ENCODE results near the gene APCDD1L.
"Not testable (repeated sequence)": the region's sequence is repeated elsewhere in the genome, so short reads cannot be mapped to it uniquely, and the experiment has no call there.

APCDD1L gene

DNA sequence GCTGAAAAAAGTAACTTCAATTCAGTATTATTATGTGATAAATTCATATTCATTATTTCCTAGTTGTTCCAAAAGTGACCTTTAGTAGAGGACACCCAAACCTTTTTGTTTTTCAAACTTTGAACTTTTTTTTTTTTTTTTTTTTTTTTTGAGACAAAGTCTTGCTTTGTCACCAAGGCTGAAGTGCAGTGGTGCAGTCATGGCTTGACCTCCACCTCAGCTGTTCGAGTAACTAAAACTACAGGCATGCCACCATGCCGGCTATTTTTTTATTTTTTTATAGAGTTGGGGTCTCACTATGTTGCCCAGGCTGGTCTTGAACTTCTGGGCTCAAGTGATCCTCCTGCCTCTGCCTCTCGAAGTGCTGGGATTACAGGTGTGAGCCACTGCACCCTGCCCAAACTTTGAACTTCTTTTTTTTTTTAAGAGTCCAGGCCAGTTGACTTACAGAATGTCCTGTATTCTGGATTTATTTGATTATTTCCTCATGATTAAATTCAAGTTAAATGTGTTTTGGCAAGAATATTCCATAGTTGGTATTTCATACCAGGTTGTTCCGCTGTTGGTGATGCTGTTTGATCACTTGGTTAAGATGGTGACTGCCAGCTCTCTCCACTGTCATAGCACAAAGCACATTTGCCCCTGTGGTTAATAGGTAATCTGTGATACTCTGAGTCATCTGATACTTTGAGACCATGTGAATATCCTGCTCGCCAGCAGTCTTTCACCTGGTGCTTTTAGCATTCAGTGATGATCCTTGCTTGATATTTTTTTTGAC is 78.1 kb downstream of the APCDD1L start:
- peak; percentile 74 for DNase-seq

DNA sequence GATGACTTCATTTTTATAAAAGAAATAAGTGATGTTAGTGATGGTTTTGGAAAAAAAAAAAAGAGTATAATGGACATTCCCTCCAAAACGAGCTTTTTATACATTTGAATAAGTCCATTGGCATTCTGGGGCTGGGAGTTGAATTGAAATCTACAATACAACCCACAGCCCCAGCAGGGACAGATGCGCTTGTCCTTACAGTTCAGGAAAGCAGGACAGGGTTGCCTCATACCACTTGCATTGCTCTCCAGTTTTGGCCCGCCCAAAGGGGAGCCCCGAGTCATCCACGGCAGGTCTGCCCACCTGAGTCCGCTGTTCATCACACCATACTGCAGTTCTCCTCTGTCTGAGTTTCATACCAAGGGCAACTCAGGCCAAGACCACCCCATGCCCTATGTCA is 80.0 kb downstream of the APCDD1L start:
- no peak for DNase-seq

DNA sequence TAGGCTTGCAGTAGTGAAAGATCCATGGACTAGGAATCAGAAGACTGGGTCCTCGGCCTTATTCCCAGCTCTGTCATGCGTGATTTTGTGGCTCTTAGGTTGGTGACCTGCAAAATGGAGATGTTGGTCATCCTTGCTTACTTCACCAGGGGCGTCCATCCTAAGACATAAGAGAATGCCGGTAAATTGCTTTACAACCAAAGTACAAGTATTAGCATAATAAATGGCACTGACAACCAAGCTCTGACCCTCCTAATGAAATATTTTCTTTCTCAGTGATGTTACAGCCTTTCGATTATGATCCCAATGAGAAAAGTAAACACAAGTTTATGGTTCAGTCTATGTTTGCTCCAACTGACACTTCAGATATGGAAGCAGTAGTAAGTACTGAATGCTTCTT is 80.9 kb downstream of the APCDD1L start:
- DNase-seq: no peak

DNA sequence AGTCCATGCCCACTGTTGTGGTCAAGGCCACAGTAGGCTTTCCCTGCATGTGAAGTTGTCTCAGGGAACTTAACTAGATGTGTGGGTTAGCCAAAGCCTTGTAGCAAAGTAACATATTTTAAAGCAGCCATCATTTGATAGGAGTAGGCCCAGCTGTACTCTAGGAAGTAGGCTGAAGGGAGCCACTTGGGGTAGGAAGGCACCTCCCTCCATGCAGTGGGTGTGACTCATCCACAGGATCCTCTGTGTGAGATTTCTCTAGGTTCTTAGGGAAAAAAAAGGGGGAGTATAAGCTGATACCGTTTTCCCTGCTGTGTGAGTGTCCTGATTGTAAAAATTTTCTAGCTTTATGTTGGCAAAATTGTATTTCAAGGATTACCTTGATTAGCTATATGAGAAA is 81.4 kb downstream of the APCDD1L start:
- DNase-seq: peak; percentile 5

DNA sequence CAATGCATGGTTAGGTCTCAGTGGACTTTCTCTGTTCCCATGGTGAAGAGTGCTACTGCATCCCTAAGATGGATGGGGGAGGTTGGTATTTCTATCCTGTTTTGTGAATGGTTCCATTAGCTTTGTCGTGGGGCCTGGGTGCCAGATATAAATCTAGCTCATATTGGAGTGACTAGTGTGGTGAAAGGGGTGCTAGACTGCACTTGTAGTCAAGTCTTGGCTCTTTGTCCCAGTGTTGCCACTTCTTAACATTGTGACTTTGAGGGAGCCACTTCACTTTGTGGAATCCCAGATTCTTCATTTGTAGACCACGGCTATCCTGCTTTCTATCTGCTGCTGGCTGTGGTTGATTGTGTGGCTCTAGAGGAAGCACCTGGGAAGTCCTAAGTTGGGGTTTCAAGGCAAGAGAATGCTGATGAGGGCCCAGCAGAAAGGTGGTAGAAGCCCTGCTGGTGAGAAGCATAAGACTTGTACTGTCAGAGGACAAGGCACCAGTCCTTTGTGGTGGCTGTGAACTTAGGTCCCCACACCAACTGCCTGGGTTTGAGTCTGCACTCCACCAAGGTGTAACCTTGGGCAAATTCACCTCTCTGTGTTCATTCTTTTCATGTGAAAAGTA is 82.1 kb downstream of the APCDD1L start:
- no peak for DNase-seq

DNA sequence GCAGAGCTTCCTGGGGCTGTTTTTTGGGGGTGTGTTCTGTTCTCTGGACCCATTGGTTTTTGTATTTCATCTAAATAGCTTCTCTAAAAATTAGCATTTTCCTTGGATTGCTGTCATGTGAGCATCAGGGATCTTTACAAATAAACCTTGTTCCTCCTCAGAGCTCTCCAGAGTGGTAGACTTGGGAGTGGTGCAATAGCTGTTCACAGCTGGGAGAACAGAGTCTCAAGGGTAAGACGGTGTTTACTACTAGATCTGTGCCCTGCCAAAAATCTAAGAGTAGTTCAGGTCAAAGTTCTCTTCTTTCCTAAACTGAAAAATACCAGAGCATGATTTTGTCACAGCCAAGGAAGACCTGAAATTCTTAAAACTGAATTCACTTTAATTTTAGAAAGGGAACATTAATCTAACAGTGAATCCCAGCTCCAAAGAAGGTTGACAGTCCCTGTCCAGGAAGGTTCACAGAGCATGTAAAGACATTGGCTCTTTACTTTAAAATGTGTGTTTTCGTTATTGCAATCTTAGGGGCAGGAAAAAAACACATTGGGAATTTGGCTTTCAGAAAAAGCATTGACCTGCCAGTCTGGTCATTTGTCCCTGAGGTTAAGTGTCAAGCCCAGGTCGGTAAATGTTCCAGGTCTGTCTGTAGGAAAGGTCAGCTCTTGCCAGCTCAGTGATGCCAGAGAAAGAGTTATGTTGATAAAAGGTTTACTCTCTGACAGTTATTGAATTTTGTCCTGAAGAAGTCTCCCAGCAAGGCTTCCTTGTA is 82.8 kb downstream of the APCDD1L start:
- DNase-seq: no peak

DNA sequence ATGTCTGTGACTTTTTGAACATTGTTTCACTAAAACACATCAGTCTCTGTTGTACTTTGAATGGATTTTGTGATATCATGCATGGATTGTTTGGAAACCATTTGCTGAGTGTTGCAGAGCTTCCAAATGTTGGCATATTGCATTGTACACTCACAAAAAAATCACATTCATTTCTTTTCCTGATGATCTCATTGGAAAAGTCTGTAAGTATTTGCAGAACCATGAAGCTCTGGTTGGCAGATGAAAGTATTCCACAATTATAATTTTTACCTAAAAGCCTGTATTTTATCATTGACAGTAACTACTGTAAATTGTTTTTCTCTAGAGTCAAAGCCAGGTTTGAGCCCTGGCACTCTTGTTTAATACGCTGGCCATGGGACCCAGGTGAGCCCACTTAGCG is 84.1 kb downstream of the APCDD1L start:
- no peak for DNase-seq

DNA sequence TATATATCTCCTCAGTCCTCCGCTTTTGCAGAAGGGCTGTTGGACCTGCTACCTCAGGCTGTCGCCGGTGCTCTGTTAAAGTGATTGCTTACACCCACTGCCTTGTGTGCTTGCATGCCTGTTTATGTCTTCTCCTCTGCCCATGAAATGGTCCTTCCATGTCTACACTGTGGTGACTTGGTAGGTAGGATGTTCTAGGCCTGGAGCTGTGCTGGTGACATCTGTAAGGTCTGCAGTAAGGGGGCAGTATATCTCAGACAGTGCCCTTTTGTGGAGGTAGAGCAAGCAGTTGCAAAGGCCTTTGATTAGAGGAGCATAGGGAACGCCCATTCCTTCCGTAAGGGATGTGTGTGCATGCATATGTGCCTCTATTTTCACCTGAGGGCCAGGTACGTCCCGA is 85.9 kb downstream of the APCDD1L start:
- DNase-seq: no peak

DNA sequence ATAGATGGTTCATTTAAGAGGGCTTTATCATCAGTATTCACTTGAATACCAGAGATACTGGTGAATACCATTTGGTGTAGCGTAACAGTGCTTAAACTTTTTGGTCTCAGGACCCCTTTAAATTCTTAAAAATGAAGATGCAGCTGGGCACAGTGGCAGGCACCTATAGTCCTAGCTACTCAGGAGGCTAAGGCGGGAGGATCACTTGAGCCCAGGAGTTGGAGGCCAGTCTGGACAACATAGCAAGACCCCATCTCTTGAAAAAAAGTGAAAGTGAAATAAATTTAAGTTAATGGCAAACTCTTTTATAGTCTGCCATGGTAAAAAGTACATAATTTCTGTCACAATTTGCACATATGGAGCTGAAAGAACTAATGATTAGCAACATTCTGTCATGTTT is 86.8 kb downstream of the APCDD1L start:
- no peak for DNase-seq

DNA sequence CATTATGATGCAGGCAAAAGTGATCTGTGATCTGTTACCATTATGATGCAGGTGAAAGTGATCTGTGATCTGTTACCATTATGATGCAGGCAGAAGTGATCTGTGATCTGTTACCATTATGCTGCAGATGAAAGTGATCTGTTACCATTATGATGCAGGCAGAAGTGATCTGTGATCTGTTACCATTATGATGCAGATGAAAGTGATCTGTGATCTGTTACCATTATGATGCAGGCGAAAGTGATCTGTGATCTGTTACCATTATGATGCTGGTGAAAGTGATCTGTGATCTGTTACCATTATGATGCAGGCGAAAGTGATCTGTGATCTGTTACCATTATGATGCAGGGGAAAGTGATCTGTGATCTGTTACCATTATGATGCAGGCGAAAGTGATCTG is 87.6 kb downstream of the APCDD1L start:
- DNase-seq: not testable (repeated sequence)

DNA sequence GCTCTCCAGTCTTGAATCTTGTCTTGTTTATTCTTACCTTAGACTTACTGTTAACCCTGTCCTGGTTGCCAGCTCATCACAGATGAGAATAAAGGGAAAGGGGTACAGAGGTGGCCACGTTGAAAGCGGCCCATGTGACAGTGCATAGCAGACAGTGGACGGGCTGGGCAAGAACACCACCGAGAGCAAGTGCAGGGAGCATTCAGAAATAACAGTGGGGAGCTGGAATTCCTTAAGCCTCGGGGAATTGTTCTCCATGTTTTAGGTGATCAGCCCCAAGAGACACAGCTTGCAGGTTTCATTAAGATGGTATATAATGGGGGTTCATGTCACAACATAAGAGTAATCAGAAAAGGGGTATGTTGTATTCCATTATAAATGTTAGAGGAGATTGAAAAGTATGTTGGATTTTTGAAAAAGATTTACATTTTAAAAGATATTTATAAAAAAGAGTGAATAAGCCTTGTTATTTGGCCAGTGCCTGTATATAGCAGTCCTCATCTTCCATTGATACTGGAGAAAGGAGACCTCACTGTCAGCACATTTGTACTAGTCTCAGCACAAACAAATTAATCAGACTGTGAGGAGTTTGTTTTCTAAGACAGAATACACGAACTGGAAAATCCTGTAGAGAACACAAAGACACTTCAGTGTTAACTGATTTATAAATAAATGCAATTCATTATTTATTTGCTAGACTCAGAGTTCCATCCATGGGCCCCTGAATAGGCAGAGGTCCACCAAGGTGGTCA is 90.8 kb downstream of the APCDD1L start:
- DNase-seq: no peak

DNA sequence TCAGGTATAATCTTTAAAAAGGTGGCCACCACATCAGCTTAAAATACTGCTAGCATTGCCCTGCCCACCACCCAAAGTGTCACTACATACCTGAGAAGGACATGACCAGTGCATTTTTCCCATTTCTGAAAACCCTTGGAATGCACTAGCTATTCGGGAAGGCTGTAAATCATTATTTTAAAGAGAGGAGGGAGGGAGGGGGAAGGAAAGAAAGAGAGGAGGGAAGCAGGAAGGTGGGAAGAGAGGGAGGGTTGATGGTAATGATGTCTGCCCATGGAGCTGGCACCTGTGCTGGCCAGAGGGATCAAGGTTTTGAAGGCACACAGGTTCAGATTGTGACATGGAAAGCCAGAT is 93.7 kb downstream of the APCDD1L start:
- DNase-seq: no peak

DNA sequence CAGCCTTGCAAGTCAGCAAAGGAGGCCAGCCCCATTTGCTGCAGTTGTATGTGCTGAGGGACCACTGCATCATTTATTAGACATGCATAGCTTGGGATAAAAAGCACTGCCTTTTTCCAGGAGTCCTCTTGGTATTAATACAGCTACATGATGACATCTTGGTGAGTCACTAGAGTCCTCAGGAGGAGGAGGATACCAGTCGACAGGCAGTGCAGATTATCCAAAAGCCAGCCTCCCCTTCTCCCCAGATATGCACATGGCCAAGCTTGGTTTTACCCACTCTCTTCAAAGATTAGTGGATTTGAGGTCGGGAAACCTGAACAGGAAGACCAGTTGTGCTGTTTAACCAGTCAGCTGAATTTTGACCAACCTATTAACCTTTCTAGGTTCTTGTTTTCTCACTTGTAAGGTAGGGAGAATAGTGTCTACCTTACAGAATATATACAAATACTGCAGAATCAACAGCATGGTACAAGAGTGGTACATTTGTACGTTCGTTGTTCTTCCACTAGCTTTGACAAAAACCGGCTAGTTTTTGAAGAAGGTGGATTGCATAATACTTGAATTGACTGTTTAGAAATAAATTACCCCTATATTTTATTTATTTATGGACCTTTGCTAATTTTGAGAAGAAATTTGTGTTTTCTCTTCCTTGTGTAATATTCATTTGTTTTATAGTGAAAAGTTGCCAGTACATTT is 94.3 kb downstream of the APCDD1L start:
- peak; percentile 21 for DNase-seq

DNA sequence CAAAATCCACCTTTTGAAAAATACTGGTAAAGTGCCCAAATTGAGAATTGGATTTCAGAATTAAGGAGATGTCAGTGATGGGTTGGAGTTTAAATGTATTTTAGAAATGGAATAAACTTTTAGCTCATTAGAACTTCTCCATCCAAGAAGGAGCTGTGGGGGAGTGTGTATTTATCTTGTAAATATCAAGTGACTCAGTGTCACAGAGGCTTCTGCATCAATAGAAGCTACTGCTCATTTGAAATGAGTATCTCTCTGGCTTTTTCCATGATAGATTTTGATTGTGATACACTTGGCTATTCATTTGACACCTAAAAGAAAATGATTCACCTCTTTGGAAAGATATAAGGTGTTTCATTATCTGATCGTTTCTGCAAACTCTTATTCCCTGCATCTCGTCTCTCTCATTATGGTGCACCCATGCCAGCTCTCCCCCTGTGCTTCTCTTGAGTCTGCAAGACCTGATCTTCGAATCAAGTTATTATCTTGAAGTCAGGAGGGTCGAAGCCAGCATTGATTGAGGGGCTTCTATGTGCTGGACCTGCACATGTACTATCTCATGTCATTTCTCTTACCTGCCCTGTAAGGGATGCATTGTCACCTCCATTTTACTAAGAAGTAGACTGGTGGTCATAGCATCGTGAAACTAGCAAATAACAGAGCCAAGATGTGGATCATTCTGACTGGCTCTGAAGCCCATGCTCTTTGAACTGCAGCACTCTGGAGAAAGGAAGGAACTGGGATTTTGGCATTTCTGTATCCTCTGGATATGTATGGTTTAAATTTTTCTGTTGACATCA is 96.0 kb downstream of the APCDD1L start:
- DNase-seq: no peak

DNA sequence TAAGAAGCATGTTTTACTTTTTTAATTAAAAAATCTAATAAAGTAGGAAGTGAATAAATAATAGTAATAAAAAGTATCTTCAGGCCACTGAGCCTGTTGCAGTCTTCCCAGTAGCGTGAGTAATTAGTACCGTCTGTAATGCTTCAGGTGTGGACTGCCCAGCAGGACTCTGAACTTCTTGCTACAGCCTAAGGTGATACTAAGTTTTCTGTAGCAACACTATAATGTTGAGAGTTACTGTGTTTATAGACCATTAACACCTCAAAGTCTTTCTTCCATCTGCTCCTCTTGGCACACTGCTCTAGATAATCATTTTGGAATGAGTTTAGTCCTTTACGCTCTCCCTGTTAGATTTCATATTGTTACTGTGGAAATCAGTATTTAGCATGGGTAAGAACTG is 97.8 kb downstream of the APCDD1L start:
- DNase-seq: no peak

DNA sequence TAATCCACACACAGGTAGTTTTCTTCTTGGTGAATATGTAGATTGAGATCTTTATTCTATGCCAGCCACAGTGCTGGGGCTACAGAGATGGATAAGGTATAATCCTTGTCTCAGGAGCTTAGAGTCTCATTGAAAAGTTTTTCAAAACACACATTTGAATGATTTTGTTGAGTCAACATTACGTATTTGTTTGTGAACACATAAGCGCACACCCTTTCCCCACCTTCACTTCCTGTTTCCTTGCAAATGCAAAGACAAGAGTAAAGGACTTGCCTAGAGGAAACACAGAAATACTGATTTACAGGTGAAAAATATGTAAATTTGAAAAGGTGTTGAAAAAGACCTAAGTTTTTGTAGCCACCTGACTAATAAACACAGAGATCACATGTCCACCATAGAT is 98.4 kb downstream of the APCDD1L start:
- no peak for DNase-seq

DNA sequence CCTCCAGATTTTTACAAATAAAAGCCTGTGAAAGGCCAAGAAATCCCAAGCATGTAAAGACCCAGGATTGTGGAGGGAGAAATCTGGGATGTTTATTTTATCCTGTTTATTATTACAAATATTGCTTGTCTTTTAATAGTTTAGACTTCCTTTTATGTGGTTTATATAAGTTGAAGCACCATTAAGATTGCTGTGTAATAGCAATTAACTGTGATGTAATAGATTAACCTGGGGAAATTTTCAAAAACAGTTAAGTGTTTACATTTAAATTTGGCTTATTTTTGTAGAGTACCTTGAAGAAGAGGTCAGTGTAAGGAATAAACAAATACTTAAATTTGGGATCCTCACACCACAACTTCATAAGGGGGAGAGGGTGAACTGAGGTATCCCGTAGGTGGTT is 99.1 kb downstream of the APCDD1L start:
- no peak for DNase-seq

DNA sequence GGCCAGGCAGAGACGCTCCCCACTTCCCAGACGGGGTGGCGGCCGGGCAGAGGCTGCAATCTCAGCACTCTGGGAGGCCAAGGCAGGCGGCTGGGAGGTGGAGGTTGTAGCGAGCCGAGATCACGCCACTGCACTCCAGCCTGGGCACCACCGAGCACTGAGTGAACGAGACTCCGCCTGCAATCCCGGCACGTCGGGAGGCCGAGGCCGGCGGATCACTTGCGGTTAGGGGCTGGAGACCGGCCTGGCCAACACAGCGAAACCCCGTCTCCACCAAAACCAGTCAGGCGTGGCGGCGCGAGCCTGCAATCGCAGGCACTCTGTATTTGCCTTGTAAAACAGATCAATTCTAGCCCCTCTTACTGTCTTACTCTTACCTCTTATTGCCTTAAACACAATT is 100.4 kb downstream of the APCDD1L start:
- DNase-seq: not testable (repeated sequence)

DNA sequence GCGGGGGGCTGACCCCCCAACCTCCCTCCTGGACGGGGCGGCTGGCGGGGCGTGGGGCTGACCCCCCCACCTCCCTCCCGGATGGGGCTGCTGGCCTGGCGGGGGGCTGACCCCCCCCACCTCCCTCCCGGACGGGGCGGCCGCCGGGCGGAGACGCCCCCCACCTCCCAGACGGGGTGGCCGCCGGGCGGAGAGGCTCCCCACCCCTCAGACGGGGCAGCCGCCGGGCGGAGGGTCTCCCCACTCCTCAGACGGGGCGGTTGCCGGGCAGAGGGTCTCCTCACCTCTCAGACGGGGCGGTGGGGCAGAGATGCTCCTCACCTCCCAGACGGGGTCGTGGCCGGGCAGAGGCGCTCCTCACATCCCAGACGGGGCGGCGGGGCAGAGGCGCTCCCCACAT is 101.0 kb downstream of the APCDD1L start:
- not testable (repeated sequence) for DNase-seq
